Measurements from ENCODE around the gene CDK17. TPM values are rescaled to one million over a fixed set of nuclear protein-coding genes. Genes with fewer than 3 reads are reported as not detected.

The CDK17 gene
- total RNA-seq, 4 donors from 2014 or later = 65.1 to 89.4 (median 71.2) TPM

DNA sequence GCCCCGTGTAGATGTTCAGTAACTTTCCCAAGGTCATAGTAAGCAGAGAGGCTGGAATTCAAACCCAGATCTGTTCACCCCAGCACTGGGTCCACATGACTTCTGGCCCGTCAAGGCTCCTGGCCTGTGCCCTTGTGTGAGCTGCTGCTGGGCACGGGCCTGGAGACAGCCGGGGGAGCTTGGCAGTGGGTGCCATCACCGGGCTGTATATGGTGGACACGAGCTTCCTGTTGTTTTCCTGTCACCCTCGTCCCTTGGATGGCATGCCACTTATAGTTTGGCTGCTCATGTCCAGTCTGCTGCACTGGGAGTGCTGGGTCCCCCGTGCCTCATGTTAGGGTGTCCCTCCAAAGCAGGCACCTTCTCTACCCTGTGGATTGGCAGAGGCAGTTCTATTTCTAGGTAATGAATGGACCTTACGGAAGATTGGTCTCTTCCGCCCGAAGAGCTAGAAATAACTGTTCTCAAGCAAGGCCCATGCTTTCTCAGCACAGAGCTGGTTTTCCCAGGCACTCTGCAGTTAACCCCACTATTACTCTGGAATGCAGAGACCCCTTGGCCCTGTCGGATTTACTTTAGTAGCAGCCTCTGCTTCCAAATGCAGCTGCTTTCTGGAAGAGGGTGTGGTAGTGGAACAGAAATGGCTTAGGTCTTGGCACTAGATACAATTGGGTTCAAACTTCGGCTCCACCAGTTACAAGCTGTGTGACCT lies 161.7 kb downstream of the CDK17 start:
- H3K36me3 ChIP-seq = no peaks in the 10 kb centered on the region
- H3K27ac ChIP-seq = peak overlapping the region in 2 of 4 donors; percentile 80 to 81
- WGBS, 2 donors = 61 to 69% methylated on average over 13 of the region's 13 CpGs
- no peak for DNase-seq (ENCODE audit: low spot score in 2 of 2)
- H3K4me3 ChIP-seq = no peak overlapping the region
- no peaks in the 10 kb centered on the region for H3K27me3 ChIP-seq
- no peaks in the 10 kb centered on the region for H3K9me3 ChIP-seq
- TF ChIP-seq POLR2A (IDR thresholded peaks at IDR 0.05) = no peak
- no peak for TF ChIP-seq EP300 (IDR thresholded peaks at IDR 0.05)
- TF ChIP-seq, protein P1, sequence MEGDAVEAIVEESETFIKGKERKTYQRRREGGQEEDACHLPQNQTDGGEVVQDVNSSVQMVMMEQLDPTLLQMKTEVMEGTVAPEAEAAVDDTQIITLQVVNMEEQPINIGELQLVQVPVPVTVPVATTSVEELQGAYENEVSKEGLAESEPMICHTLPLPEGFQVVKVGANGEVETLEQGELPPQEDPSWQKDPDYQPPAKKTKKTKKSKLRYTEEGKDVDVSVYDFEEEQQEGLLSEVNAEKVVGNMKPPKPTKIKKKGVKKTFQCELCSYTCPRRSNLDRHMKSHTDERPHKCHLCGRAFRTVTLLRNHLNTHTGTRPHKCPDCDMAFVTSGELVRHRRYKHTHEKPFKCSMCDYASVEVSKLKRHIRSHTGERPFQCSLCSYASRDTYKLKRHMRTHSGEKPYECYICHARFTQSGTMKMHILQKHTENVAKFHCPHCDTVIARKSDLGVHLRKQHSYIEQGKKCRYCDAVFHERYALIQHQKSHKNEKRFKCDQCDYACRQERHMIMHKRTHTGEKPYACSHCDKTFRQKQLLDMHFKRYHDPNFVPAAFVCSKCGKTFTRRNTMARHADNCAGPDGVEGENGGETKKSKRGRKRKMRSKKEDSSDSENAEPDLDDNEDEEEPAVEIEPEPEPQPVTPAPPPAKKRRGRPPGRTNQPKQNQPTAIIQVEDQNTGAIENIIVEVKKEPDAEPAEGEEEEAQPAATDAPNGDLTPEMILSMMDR (IDR thresholded peaks at IDR 0.05) = no peak
- H3K4me1 ChIP-seq = peaks cover 0 to 68% (median 22%) of the 10 kb centered on the region in 4 donors

DNA sequence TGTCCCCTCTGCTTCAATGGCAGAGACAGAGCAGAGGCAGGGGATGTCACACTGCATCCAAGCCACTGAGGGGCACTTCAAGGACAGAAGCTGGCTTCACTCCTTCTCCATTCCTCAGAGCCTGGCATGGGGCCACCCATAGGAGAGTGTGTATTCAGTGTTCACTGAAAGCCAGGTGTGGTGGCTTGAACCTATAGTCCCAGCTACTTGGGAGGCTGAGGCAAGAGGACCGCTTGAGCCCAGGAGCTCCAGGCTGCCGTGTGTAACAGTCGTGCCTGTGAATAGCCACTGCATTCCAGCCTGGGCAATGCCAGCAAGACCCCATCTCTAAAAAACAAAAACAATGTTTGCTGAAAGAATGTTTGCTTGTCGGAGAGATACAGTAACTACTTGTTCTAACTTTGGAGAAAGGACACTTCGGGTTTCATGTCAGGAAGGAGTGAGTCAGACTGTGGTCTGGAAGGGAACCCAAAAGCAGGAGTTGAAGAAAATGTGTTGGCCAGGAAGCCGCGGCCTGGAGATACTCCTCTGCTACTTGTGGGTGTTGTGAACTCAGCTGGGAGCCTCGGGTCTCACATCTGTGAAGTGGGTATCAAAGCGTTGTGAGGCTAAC lies 162.7 kb downstream of the CDK17 start:
- H3K9me3 ChIP-seq = no peaks in the 10 kb centered on the region
- peaks cover 0 to 68% (median 22%) of the 10 kb centered on the region in 4 donors for H3K4me1 ChIP-seq
- no peak overlapping the region for H3K4me3 ChIP-seq
- 12 to 19% methylated on average over 9 of the region's 9 CpGs for WGBS, 2 donors
- TF ChIP-seq POLR2A (IDR thresholded peaks at IDR 0.05) (no peak), EP300 (IDR thresholded peaks at IDR 0.05) (peak in 1 of 2 donors; percentile 84)
- TF ChIP-seq, protein P1 (IDR thresholded peaks at IDR 0.05) = no peak
- H3K27me3 ChIP-seq = no peaks in the 10 kb centered on the region
- peak in 1 of 2 donors; percentile 69 for DNase-seq (ENCODE audit: low spot score in 2 of 2)
- peak overlapping the region in 2 of 4 donors; percentile 80 to 81 for H3K27ac ChIP-seq
- no peaks in the 10 kb centered on the region for H3K36me3 ChIP-seq

DNA sequence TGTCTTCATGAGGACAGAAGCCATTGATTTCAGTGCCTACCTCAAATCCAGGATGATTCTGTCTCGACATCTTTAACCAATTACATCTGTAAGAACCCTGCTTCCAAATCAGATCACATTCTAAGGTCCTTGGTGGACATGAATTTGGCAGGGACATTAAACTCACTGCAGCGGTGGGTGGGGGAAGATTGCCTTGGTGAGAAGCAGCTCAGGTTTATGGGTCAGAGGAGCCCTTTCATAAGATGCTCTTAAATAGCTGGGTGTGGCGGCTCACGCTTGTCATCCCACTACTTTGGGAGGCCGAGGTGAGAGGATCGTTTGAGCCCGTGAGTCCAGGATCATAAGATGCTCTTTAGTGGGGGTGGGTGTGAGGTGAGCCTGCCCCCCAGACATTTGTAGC lies 163.2 kb downstream of the CDK17 start:
- 79 to 84% methylated on average over 7 of the region's 7 CpGs for WGBS, 2 donors
- no peak for DNase-seq (ENCODE audit: low spot score in 2 of 2)
- peak overlapping the region in 2 of 4 donors; percentile 80 to 81 for H3K27ac ChIP-seq
- no peaks in the 10 kb centered on the region for H3K9me3 ChIP-seq
- H3K27me3 ChIP-seq = no peaks in the 10 kb centered on the region
- peaks cover 0 to 63% (median 22%) of the 10 kb centered on the region in 4 donors for H3K4me1 ChIP-seq
- TF ChIP-seq EP300 (IDR thresholded peaks at IDR 0.05) (no peak), POLR2A (IDR thresholded peaks at IDR 0.05) (no peak)
- TF ChIP-seq, protein P1 (IDR thresholded peaks at IDR 0.05) = no peak
- H3K4me3 ChIP-seq = no peak overlapping the region
- no peaks in the 10 kb centered on the region for H3K36me3 ChIP-seq

- TF ChIP-seq, protein P1 (IDR thresholded peaks at IDR 0.05) = no peak
- TF ChIP-seq EP300 (IDR thresholded peaks at IDR 0.05) = peak in 1 of 2 donors; percentile 26
- Histone ChIP-seq H3K36me3 (no peaks in the 10 kb centered on the region), H3K27me3 (no peaks in the 10 kb centered on the region), H3K4me3 (no peak overlapping the region), H3K4me1 (peaks cover 0 to 56% (median 22%) of the 10 kb centered on the region in 4 donors), H3K27ac (peak overlapping the region in 2 of 4 donors; percentile 80 to 81), H3K9me3 (no peaks in the 10 kb centered on the region)
- 57 to 66% methylated on average over 18 of the region's 18 CpGs for WGBS, 2 donors
- DNase-seq (ENCODE audit: low spot score in 2 of 2) = peak in 1 of 2 donors; percentile 39
Observed at GRCh38 chr12:96236221-96236822, 163.9 kb downstream of the CDK17 start.

- H3K27ac ChIP-seq = peak overlapping the region in 1 of 4 donors; percentile 81
- no peaks in the 10 kb centered on the region for H3K27me3 ChIP-seq
- no peak for TF ChIP-seq POLR2A (IDR thresholded peaks at IDR 0.05)
- TF ChIP-seq, protein P1 (IDR thresholded peaks at IDR 0.05) = no peak
- H3K4me1 ChIP-seq = peaks cover 0 to 56% (median 22%) of the 10 kb centered on the region in 4 donors
- H3K9me3 ChIP-seq = no peaks in the 10 kb centered on the region
- H3K4me3 ChIP-seq = no peak overlapping the region
- 85 to 87% methylated on average over 5 of the region's 5 CpGs for WGBS, 2 donors
- DNase-seq (ENCODE audit: low spot score in 2 of 2) = no peak
- H3K36me3 ChIP-seq = no peaks in the 10 kb centered on the region
Observed at GRCh38 chr12:96235484-96235826, 164.8 kb downstream of the CDK17 start.

Data from tibial nerve (tissue), 4 donors.